Cerebellar nuclear complex (tissue), 1 donor: ENCODE measurements around the gene ANKRD63.

ENCODE experiments used
- DNase-seq, 2 experiments: peaks; one replicate each; lab custom pipeline; 2025; lab: John Stamatoyannopoulos, UW

Gene ANKRD63

DNA sequence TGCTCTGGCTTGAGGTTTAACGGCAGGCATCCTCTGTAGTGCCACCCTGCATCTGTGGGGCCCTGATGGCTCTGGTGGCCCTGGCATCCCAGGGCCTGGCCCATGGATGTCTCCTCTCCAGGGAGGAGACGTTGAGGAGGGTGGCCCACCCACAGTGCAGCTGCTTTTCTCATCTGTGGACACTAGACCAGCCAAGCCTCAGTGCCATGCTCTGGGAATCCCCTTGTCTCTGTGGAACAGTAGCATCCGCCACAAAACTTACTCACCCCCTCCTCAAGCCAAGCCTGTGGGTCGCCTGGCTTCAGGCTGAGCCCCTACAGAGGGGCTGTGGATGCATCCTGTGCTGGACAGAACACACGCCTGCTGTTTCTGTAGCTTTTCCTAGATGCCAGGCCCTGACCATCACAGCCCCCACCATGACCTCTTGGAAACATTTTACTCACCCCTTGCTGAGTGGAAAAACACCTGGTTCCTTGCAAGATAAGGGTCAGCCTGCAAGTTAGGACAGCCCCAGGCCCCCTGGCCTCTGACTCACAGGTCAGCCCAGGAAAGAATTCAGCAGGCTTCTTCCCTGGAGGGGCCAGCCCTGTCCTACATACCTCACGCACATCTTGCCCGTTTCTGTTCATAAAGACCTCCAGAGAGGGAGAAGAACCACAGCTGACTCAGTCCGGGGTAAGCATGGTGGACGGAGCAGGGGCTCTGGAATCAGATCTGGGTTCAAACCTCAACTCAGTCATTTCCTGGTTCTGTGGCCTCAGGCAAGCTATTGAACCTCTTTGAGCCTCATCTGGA, 25.0 kb downstream of the ANKRD63 start:
- no peak for DNase-seq

DNA sequence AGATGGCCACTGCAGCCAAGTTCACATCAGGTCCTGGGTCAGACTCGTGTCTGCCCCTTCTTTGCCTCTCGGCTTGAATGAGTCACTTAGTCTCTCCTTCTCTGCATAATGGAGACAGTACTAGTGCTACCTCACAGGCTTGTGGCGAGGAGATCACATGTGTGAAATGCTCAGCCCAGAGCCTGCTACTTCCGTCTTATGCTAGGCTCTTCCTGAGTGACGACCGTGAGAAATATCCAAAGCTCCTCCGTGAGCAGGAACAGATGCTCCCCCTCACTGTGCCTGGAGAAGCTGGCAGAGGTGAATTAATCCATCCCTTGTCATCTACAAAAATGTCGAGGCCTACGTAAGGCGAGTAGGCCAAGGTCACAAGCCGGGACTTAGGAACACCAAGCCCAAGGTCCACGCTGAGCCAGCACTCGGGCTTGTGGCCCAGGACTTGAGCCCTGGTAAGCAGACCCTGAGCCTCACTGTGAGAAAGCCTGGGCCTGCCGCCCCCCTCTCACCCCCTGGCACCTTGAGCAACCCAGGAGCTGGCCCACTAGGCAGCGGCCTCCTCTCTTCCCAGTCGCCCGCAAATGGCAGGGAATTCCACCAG, 26.1 kb downstream of the ANKRD63 start:
- no peak for DNase-seq

GRCh38 chr15:40255033-40255432, 27.8 kb downstream of the ANKRD63 start:
- DNase-seq, result no peak

- DNase-seq, result no peak
Observed at GRCh38 chr15:40254452-40254851, 28.4 kb downstream of the ANKRD63 start.

GRCh38 chr15:40253167-40253790, 29.6 kb downstream of the ANKRD63 start:
- DNase-seq, result no peak

DNA sequence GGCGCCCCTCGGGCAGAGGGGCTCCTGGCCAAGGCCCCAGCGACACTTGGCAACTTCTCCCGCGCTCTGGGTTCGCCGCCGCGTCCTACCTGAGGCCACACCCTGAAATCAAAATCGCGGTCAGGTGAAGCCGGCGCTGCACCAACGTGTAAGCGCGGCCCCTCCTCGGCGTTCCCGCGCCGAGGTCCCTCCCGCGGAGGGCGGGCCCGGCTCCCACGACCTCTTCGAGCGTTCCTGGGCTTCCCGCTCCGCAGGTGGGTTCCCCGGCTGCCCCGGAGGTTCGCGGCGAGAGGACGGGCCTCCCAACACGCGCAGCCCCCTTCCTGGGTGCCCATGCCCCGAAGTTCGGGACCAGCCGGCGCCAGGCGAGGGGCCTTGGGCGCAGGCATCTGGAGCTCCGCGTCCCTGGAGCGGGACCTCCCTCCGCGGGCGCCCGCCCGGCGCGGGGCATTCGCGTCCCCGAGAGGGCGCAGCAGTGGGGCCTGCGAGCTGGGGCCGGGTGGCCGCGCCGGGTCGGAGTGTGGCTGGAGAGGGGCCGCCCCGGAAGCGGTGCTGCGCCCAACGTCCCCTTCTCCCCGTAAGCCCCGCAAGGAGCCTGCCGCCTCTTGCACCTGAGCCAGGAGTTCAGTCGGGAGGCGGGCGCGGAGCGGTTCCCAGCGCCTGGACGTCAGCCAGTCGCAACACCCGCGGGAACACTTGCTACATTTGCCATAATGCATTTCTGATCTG, 30.3 kb downstream of the ANKRD63 start:
- no peak for DNase-seq

DNA sequence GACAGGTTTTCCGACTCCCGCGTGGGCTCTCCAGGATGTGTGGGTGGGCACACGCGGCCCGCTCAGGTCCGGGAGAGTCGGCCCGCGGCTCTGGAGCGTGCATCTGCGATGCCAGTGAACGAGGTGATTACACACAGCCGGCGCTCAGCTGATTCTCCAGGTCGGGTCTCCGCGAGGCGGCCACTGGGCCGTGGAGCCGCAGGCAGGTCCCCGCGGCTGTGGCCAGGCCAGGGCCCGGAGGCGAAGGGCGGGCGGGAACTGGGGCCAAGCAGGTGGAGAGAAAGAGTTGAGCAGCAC, 30.8 kb downstream of the ANKRD63 start:
- DNase-seq, result no peak

DNA sequence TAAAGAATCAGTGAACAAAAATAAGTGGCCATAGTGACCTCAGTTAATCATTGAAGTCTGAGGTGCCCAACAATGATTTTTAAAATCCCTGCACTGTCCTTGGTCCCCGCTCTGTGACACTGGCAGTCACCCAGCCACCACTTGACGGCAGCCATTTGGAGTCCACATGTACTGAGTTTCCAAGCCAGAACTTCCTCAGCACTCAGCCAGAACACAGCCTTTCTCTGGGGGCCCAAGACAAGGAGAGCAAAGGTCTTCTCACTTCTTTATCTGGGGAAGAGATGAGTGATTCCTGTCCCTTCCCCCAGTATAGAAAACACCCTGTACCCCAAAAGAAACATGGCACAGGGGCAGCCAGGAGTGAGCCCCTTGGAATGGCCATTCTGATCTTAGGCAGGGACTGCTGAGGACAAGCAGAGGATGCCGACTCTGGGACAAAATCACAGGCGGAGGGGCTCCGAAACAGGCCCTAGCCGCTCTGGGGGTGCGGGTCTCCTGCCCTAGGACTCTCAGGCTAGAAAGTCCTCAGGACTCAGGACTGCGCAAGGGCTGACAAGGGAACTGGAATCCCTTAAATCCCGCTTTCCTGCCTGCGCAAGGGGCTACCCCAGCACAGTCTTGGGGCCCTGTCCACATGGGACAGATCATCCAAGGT, 31.3 kb downstream of the ANKRD63 start:
- DNase-seq, result no peak

GRCh38 chr15:40250771-40251483, 31.9 kb downstream of the ANKRD63 start:
- DNase-seq, result no peak

- no peak for DNase-seq
Observed at GRCh38 chr15:40250304-40250656, 32.6 kb downstream of the ANKRD63 start.

DNA sequence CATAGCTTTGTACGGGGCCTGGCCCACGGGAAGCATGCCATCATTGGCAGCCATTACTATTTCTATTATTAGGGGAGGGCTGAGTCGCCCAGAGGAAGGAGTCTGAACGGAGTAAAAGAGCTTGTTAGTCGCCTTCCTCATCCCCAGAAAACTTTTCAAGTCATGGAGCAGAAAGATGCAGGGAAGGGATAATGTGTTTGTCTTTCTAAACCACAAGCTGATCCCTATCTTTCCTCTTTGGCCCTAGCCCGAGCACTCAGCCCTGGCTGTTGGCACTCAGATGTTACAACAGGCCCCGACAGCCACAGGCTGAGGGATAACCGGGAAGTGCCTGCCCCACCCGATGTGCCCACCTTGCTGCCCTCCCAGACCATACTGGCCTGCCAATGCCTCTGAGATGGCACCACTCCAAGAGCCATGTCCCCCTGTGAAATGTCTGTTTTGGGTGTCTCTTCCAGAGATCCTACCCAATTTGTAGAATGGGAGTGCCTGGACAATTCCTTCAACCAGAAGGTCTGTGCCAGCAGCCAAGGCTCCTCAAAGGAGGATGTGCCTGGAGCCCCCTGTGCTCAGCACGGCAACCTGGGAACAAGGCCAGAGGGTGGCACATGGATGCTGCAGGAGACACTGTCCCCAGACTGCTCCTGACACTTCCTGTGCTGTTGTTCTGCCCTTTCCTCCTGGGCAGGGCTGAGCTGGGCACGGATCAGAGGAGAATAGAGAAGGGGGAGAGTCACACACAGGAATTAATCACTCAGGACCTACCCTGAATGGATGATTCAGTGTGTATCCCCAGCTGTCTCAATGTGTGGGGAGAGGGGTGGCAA, 33.2 kb downstream of the ANKRD63 start:
- DNase-seq, result no peak

- no peak for DNase-seq
Observed at GRCh38 chr15:40248006-40248783, 34.7 kb downstream of the ANKRD63 start.

DNA sequence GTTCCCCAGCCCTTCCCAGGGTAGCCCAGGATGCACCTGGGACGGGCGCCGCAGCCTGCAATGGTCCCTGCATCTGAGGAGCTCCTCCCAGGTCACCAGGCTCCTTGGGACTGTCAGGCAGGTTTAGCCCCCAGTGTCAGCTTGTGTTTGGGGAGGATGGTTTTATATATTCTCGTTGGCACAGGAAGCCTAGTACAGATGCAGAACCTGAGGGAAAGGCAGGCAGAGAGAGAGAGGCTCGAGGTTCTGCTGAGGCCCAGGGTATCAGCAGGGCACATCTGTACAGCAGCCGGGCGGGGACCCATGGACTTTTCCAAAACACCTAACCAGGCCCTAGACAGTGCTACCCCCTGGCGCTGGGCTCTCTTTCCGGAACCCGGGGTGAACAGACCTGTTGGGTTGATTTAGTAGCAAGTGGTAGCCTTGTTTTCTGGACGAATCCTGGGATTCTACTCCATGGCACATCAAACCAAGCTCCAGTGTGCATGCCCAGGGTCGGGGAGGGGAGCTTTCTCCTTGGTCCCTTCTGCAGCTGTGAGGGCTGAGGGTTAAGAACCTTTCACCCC, 35.4 kb downstream of the ANKRD63 start:
- no peak for DNase-seq

GRCh38 chr15:40246496-40247280, 36.2 kb downstream of the ANKRD63 start:
- no peak for DNase-seq

GRCh38 chr15:40245666-40246450, 37.0 kb downstream of the ANKRD63 start:
- DNase-seq, result no peak

DNA sequence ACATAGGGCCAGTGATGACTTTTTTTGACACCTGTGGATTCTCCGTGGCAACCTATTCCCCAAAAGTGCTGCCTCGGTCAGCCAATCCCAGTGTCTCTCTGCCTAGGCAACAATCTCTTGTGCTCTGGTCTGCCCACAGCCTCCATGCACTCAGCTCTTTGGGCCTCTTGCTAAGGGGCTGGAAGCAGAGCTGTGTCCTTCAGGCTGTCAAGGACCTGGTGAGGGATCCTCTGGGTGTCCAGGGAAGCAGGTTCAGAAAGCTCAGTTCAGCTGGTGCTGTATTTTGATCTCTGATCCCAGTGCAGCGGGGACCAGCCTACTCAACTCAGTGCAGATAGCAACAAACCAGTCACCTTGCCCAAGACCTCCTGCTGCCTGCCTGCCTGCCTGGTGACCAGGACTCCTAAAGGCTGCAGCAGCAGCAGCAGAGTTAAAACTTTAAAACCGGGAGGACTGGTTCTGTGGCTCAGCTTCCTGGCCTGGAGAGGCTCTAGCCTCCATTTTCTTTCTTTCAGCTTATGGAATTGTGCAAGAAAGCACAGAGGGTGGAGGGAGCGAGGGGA, 37.8 kb downstream of the ANKRD63 start:
- no peak for DNase-seq

- no peak for DNase-seq
Observed at GRCh38 chr15:40243126-40243810, 39.6 kb downstream of the ANKRD63 start.
